CD14-positive monocyte (primary cell): ENCODE data around the gene SMS. TPM values are rescaled to one million over a fixed set of nuclear protein-coding genes. Genes with fewer than 3 reads are reported as not detected.

Experiments used
- DNase-seq, 3 donors: peaks; one replicate each; pipeline ENCODE4 v3.0.0-alpha.2; 2011 to 2022
- H2AFZ ChIP-seq: 2 replicates; pipeline ENCODE4 v1.6.0; 2012; ENCODE audit warnings: mild to moderate bottlenecking, low read depth, low read length, inconsistent platforms; ENCODE audit not compliant: insufficient read depth, poor library complexity, severe bottlenecking
- H3K27ac ChIP-seq, 2 donors: 1 replicate in 1 of 2; 2 replicates in 1 of 2; pipeline ENCODE4 v1.5.1; 2012 to 2013; ENCODE audit warnings: low read length in 2 of 2, control low read depth in 1 of 2, inconsistent platforms in 1 of 2, low read depth in 1 of 2, mild to moderate bottlenecking in 1 of 2
- H3K27me3 ChIP-seq, 2 donors: one replicate each; pipeline versions ENCODE4 v1.6.0 to v1.6.1; 2011 to 2013; ENCODE audit warnings: low read length in 2 of 2; ENCODE audit not compliant: control insufficient read depth in 2 of 2, insufficient read depth in 2 of 2
- H3K36me3 ChIP-seq, 2 donors: replicated peaks in 1 of 2; 1 replicate in 1 of 2; 2 replicates in 1 of 2; pipeline versions ENCODE4 v1.5.1 to v1.6.1; 2012 to 2013; ENCODE audit warnings: low read length in 2 of 2, control low read depth in 1 of 2, inconsistent platforms in 1 of 2, mild to moderate bottlenecking in 1 of 2; ENCODE audit not compliant: insufficient read depth in 2 of 2, control insufficient read depth in 1 of 2
- H3K4me1 ChIP-seq, 2 donors: 1 replicate in 1 of 2; 2 replicates in 1 of 2; pipeline versions ENCODE4 v1.5.1 to v1.6.1; 2012 to 2013; ENCODE audit warnings: low read length in 2 of 2, control low read depth in 1 of 2, inconsistent platforms in 1 of 2, mild to moderate bottlenecking in 1 of 2, moderate library complexity in 1 of 2; ENCODE audit not compliant: insufficient read depth in 2 of 2, control insufficient read depth in 1 of 2
- H3K4me2 ChIP-seq: replicated peaks from 2 replicates; pipeline ENCODE3; 2012; ENCODE audit warnings: low read length, moderate library complexity, mild to moderate bottlenecking; ENCODE audit not compliant: poor library complexity, severe bottlenecking; ENCODE audit errors: extremely low read depth
- H3K4me3 ChIP-seq, 3 experiments: fragments of 200-600 bp in 1 of 3; sonication (generic) in 1 of 3; replicated peaks in 1 of 3; 1 replicate in 2 of 3; 2 replicates in 1 of 3; pipeline ENCODE4 v1.5.1; 2011 to 2013; ENCODE audit warnings: low read length in 3 of 3, mild to moderate bottlenecking in 3 of 3, control low read depth in 2 of 3, low read depth in 2 of 3, inconsistent platforms in 1 of 3, moderate library complexity in 1 of 3
- H3K79me2 ChIP-seq: 2 replicates; pipeline ENCODE4 v1.6.0; 2012; ENCODE audit warnings: mild to moderate bottlenecking, control low read depth, inconsistent platforms, low read length, moderate library complexity; ENCODE audit not compliant: insufficient read depth
- H3K9ac ChIP-seq: 2 replicates; pipeline ENCODE4 v1.6.0; 2017; ENCODE audit warnings: low read length, mild to moderate bottlenecking; ENCODE audit not compliant: insufficient read depth, poor library complexity, severe bottlenecking
- H3K9me3 ChIP-seq, 2 donors: replicated peaks in 1 of 2; 1 replicate in 1 of 2; 2 replicates in 1 of 2; pipeline versions ENCODE4 v1.5.1 to v1.6.1; 2012 to 2013; ENCODE audit warnings: low read length in 2 of 2, control low read depth in 1 of 2; ENCODE audit not compliant: control insufficient read depth in 1 of 2, insufficient read depth in 1 of 2
- H4K20me1 ChIP-seq: 2 replicates; pipeline ENCODE4 v1.6.0; 2012; ENCODE audit warnings: mild to moderate bottlenecking, low read length, control low read depth, moderate library complexity; ENCODE audit not compliant: insufficient read depth
- H3K27ac Mint-ChIP-seq, 7 donors: one replicate each; pipeline ENCODE4 v1.8.0; 2020; ENCODE audit warnings: mild to moderate bottlenecking in 7 of 7, mixed read lengths in 7 of 7, moderate library complexity in 6 of 7, inconsistent platforms in 2 of 7
- H3K27me3 Mint-ChIP-seq, 3 donors: one replicate each; pipeline ENCODE4 v1.8.0; 2021 to 2022; ENCODE audit warnings: low read depth in 3 of 3, mild to moderate bottlenecking in 3 of 3, mixed read lengths in 3 of 3, moderate library complexity in 3 of 3, inconsistent platforms in 1 of 3
- H3K36me3 Mint-ChIP-seq, 2 donors: one replicate each; pipeline ENCODE4 v1.8.0; 2020; ENCODE audit warnings: mixed read lengths in 2 of 2, inconsistent platforms in 1 of 2, mild to moderate bottlenecking in 1 of 2
- H3K4me1 Mint-ChIP-seq: one replicate; pipeline ENCODE4 v1.8.0; 2020; ENCODE audit warnings: mild to moderate bottlenecking, mixed read lengths
- H3K4me3 Mint-ChIP-seq, 2 donors: one replicate each; pipeline ENCODE4 v1.8.0; 2020; ENCODE audit warnings: mild to moderate bottlenecking in 2 of 2, mixed read lengths in 2 of 2, moderate library complexity in 1 of 2
- H3K9me3 Mint-ChIP-seq, 7 donors: one replicate each; pipeline ENCODE4 v1.8.0; 2020 to 2022; ENCODE audit warnings: mixed read lengths in 7 of 7, mild to moderate bottlenecking in 6 of 7, moderate library complexity in 6 of 7, inconsistent platforms in 2 of 7
- CTCF ChIP-seq: fragments of 200-600 bp; IDR thresholded peaks from one replicate; pipeline ENCODE4 v1.8.0; 2022; ENCODE audit warnings: antibody characterized with exemption, mild to moderate bottlenecking
- WGBS: methylation state at CpG from one replicate; pipeline ENCODE4 v1.1.5; 2013; ENCODE audit warnings: missing lambda C conversion rate; ENCODE audit not compliant: insufficient coverage; 5-methylcytosine and 5-hydroxymethylcytosine counted together
- intact Hi-C, 2 donors: fragments of 100-400 bp; cut with micrococcal nuclease; formaldehyde crosslinking; loops; one replicate each; pipeline versions ENCODE4 v1.15.0 to v1.15.1; 2023
- polyA plus RNA-seq, 3 donors: library from polyadenylated mRNA; depleted of rRNA in 1 of 3; unstranded in 2 of 3; stranded (reverse) in 1 of 3; fragments of 300-500 nt in 2 of 3; fragments of >200 nt in 1 of 3; fragmentation: Illumina TruSeq in 2 of 3; gene quantifications; 1 replicate in 2 of 3; 2 replicates in 1 of 3; pipeline ENCODE4 v1.2.3, GENCODE V29; 2012 to 2021

Gene SMS
- polyA plus RNA-seq, 3 donors, result 24.9 to 75.4 (median 70.8) TPM

GRCh38 chrX:21944136-21944615, 3.7 kb downstream of the SMS start:
- DNase-seq, result no peak
- intact Hi-C loops, result no loop called here
- Histone ChIP-seq H3K9ac (no peak overlapping the region), H2AFZ (no peak overlapping the region), H3K36me3 (no peaks in the 10 kb centered on the region), H3K4me1 (peaks cover 12 to 21% of the 10 kb centered on the region in 2 donors), H3K27me3 (no peaks in the 10 kb centered on the region), H4K20me1 (peaks cover 71% of the 10 kb centered on the region), H3K27ac (no peak overlapping the region), H3K79me2 (peaks cover 75% of the 10 kb centered on the region), H3K4me3 (no peak overlapping the region), H3K4me2 (no peak overlapping the region), H3K9me3 (no peaks in the 10 kb centered on the region)
- no peaks in the 10 kb centered on the region for H3K36me3 Mint-ChIP-seq
- H3K4me1 Mint-ChIP-seq, result peaks cover 34% of the 10 kb centered on the region
- H3K4me3 Mint-ChIP-seq, result no peak overlapping the region
- WGBS, result 97% methylated on average over 4 of the region's 8 CpGs
- no peak overlapping the region for H3K27ac Mint-ChIP-seq
- peaks cover 0 to 12% (median 3%) of the 10 kb centered on the region in 7 donors for H3K9me3 Mint-ChIP-seq
- peaks cover 0 to 6% (median 0%) of the 10 kb centered on the region in 3 donors for H3K27me3 Mint-ChIP-seq
- TF ChIP-seq CTCF, result no peak

GRCh38 chrX:21946925-21947641, 6.6 kb downstream of the SMS start:
- Mint-ChIP-seq H3K4me1 (peaks cover 33% of the 10 kb centered on the region), H3K27me3 (peaks cover 0 to 9% (median 0%) of the 10 kb centered on the region in 3 donors), H3K4me3 (no peak overlapping the region), H3K27ac (peak overlapping the region in 4 of 7 donors; percentile 15 to 43 (median 24)), H3K9me3 (peaks cover 0 to 4% (median 0%) of the 10 kb centered on the region in 7 donors), H3K36me3 (no peaks in the 10 kb centered on the region)
- Histone ChIP-seq H3K36me3 (no peaks in the 10 kb centered on the region), H2AFZ (no peak overlapping the region), H3K27ac (no peak overlapping the region), H3K4me3 (no peak overlapping the region), H4K20me1 (peaks cover 86% of the 10 kb centered on the region), H3K9me3 (no peaks in the 10 kb centered on the region), H3K9ac (no peak overlapping the region), H3K4me2 (no peak overlapping the region), H3K79me2 (peaks cover 92% of the 10 kb centered on the region), H3K27me3 (no peaks in the 10 kb centered on the region), H3K4me1 (peaks cover 9 to 15% of the 10 kb centered on the region in 2 donors)
- intact Hi-C loops, result no loop called here
- no peak for TF ChIP-seq CTCF
- no CpG with 5 or more reads among the region's 7 CpGs for WGBS
- no peak for DNase-seq
